Measurements from ENCODE around the gene RPS26. TPM values are rescaled to one million over a fixed set of nuclear protein-coding genes. Genes with fewer than 3 reads are reported as not detected.

Gene RPS26
- total RNA-seq, 1 donor from 2014 or later: 15.8 TPM

DNA sequence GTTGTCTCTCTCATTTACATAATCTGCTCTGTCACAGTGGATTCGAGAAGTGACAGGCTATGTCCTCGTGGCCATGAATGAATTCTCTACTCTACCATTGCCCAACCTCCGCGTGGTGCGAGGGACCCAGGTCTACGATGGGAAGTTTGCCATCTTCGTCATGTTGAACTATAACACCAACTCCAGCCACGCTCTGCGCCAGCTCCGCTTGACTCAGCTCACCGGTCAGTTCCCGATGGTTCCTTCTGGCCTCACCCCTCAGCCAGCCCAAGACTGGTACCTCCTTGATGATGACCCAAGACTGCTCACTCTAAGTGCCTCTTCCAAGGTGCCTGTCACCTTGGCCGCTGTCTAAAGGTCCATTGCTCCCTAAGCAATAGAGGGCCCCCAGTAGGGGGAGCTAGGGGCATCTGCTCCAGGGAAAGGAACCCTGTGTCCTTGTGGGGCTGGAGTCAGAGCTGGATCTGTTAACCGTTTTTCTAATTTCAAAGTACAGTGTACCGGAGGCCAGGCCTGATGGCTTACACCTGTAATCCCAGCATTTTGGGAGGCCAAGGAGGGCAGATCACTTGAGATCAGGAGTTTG is 43.3 kb downstream of the RPS26 start:
- H3K27me3 Mint-ChIP-seq (ENCODE audit: low read depth): peaks cover 3% of the 10 kb centered on the region
- no peak overlapping the region for H3K27ac Mint-ChIP-seq (ENCODE audit: unreplicated experiment)
- DNase-seq (ENCODE audit: low spot score): no peak
- TF ChIP-seq, protein P1, sequence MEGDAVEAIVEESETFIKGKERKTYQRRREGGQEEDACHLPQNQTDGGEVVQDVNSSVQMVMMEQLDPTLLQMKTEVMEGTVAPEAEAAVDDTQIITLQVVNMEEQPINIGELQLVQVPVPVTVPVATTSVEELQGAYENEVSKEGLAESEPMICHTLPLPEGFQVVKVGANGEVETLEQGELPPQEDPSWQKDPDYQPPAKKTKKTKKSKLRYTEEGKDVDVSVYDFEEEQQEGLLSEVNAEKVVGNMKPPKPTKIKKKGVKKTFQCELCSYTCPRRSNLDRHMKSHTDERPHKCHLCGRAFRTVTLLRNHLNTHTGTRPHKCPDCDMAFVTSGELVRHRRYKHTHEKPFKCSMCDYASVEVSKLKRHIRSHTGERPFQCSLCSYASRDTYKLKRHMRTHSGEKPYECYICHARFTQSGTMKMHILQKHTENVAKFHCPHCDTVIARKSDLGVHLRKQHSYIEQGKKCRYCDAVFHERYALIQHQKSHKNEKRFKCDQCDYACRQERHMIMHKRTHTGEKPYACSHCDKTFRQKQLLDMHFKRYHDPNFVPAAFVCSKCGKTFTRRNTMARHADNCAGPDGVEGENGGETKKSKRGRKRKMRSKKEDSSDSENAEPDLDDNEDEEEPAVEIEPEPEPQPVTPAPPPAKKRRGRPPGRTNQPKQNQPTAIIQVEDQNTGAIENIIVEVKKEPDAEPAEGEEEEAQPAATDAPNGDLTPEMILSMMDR (IDR thresholded peaks at IDR 0.05): peak; percentile 39
- no peak overlapping the region for H3K4me3 Mint-ChIP-seq (ENCODE audit: unreplicated experiment)
- H3K9me3 Mint-ChIP-seq (ENCODE audit: low read depth): no peaks in the 10 kb centered on the region
- H3K36me3 Mint-ChIP-seq (ENCODE audit: low read depth): no peaks in the 10 kb centered on the region
- H3K4me1 Mint-ChIP-seq (ENCODE audit: low read depth): no peaks in the 10 kb centered on the region

DNA sequence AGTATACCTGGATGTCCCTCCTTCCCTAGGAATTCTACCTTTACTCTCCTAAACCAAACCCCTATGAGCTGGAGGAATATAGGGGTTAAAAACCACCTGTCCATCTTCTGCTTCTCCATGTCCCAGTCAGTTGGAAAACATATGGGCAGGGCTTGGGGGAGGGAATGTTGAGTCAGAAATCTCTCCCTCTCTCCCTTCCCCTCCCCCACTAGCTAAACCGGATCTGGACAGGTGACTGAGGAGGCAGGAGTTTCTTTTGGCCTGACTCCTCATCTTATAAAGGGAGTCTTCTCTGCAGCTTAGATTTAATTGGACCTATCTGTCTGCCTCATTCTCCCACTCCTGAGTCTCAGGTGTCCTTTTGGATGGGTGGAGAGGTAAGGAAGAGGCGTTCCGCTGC is 44.4 kb downstream of the RPS26 start:
- Mint-ChIP-seq H3K4me3 (ENCODE audit: unreplicated experiment) (no peak overlapping the region), H3K4me1 (ENCODE audit: low read depth) (no peaks in the 10 kb centered on the region), H3K9me3 (ENCODE audit: low read depth) (no peaks in the 10 kb centered on the region), H3K27ac (ENCODE audit: unreplicated experiment) (no peak overlapping the region), H3K36me3 (ENCODE audit: low read depth) (no peaks in the 10 kb centered on the region), H3K27me3 (ENCODE audit: low read depth) (peaks cover 1% of the 10 kb centered on the region)
- TF ChIP-seq, protein P1 (IDR thresholded peaks at IDR 0.05): no peak
- DNase-seq (ENCODE audit: low spot score): no peak

DNA sequence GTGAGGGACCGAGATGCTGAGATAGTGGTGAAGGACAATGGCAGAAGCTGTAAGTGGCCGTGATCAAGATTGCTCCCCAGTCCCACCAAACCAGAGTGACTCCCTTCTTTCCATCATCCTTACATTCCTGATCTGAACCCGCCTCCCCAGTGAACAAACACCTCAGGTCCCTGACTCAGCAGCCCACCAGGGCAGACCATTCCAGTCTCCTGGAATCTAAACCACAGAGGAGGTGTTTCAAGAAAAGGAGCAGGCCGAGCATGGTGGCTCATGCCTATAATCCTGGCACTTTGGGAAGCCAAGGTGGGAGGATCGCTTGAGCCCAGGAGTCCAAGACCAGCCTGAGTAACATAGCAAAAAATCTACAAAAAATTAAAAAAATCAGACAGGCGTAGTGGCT is 44.9 kb downstream of the RPS26 start:
- no peaks in the 10 kb centered on the region for H3K36me3 Mint-ChIP-seq (ENCODE audit: low read depth)
- peaks cover 1% of the 10 kb centered on the region for H3K27me3 Mint-ChIP-seq (ENCODE audit: low read depth)

DNA sequence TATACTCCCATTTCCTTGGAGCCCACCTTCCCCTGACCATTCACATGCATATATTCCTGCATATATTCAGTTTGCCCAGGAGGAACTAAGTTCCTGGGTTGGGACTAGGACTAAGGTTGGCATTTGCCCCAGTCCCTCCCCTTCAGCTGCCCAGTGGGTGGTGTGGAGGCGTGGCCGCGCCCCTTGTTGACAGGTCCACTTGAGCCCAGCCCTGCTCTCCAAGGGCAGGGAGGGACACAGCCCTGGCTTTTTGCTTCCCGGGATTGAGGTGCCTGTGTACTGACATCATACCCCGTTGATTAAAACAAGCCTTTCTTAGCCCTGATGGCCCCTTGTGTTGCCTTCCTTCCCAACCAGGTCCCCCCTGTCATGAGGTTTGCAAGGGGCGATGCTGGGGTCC is 45.5 kb downstream of the RPS26 start:
- Mint-ChIP-seq H3K36me3 (ENCODE audit: low read depth) (no peaks in the 10 kb centered on the region), H3K4me1 (ENCODE audit: low read depth) (no peaks in the 10 kb centered on the region), H3K27ac (ENCODE audit: unreplicated experiment) (no peak overlapping the region), H3K27me3 (ENCODE audit: low read depth) (no peaks in the 10 kb centered on the region), H3K4me3 (ENCODE audit: unreplicated experiment) (no peak overlapping the region), H3K9me3 (ENCODE audit: low read depth) (no peaks in the 10 kb centered on the region)
- no peak for DNase-seq (ENCODE audit: low spot score)
- TF ChIP-seq, protein P1 (IDR thresholded peaks at IDR 0.05): no peak

More for the DNA sequence above, 44.9 kb downstream of the RPS26 start:
- Mint-ChIP-seq H3K4me3 (ENCODE audit: unreplicated experiment) (no peak overlapping the region), H3K9me3 (ENCODE audit: low read depth) (no peaks in the 10 kb centered on the region), H3K27ac (ENCODE audit: unreplicated experiment) (no peak overlapping the region), H3K4me1 (ENCODE audit: low read depth) (no peaks in the 10 kb centered on the region)
- TF ChIP-seq, protein P1 (IDR thresholded peaks at IDR 0.05): no peak
- no peak for DNase-seq (ENCODE audit: low spot score)

Other genes with a start within 250 kb of the RPS26 start
- 54.0 to 58.8 TPM (median 58.7 TPM) in 3 replicates for gene SARNP, start 224.2 kb upstream of the RPS26 start, total RNA-seq
- gene ORMDL2, start 223.9 kb upstream of the RPS26 start, total RNA-seq: 31.4 to 32.9 TPM (median 32.1 TPM) in 3 replicates
- 28.3 to 34.3 TPM (median 29.5 TPM) in 3 replicates for gene DNAJC14, start 212.3 kb upstream of the RPS26 start, total RNA-seq
- 12.9 to 17.8 TPM (median 16.1 TPM) in 3 replicates for gene MMP19, start 199.0 kb upstream of the RPS26 start, total RNA-seq
- 17.3 to 26.4 TPM (median 19.0 TPM) in 3 replicates for gene PYM1, start 114.0 kb upstream of the RPS26 start, total RNA-seq
- gene DGKA, start 110.8 kb upstream of the RPS26 start, total RNA-seq: 65.8 to 118 TPM (median 66.4 TPM) in 3 replicates
- 0.45 to 1.1 TPM (median 0.82 TPM) in 3 replicates for gene PMEL, start 75.9 kb upstream of the RPS26 start, total RNA-seq
- gene CDK2, start 75.1 kb upstream of the RPS26 start, total RNA-seq: 25.5 to 41.4 TPM (median 26.1 TPM) in 3 replicates
- gene RAB5B, start 67.8 kb upstream of the RPS26 start, total RNA-seq: 105 TPM in 3 replicates
- 11.4 to 18.2 TPM (median 13.9 TPM) in 3 replicates for gene SUOX, start 44.6 kb upstream of the RPS26 start, total RNA-seq
- 5.3 to 6.1 TPM (median 5.7 TPM) in 3 replicates for gene IKZF4, start 20.9 kb upstream of the RPS26 start, total RNA-seq
- gene ERBB3, start 38.2 kb downstream of the RPS26 start, total RNA-seq: 0.52 to 1.7 TPM (median 1.4 TPM) in 3 replicates
- 59.8 to 87.1 TPM (median 65.1 TPM) in 3 replicates for gene PA2G4, start 62.6 kb downstream of the RPS26 start, total RNA-seq
- gene RPL41, start 74.7 kb downstream of the RPS26 start, total RNA-seq: 2,552 to 3,030 TPM (median 2,631 TPM) in 3 replicates
- gene ZC3H10, start 76.3 kb downstream of the RPS26 start, total RNA-seq: 5.0 to 11.2 TPM (median 8.0 TPM) in 3 replicates
- 127 to 155 TPM (median 144 TPM) in 3 replicates for gene ESYT1, start 86.3 kb downstream of the RPS26 start, total RNA-seq
- gene MYL6B, start 110.7 kb downstream of the RPS26 start, total RNA-seq: 70.5 to 79.7 TPM (median 75.2 TPM) in 3 replicates
- gene MYL6, start 116.4 kb downstream of the RPS26 start, total RNA-seq: 1,367 to 2,282 TPM (median 2,236 TPM) in 3 replicates
- gene SMARCC2, start 147.6 kb downstream of the RPS26 start, total RNA-seq: 50.4 to 96.7 TPM (median 57.4 TPM) in 3 replicates
- 59.2 to 103 TPM (median 99.7 TPM) in 3 replicates for gene RNF41, start 180.0 kb downstream of the RPS26 start, total RNA-seq
- gene NABP2, start 182.4 kb downstream of the RPS26 start, total RNA-seq: 36.6 to 50.7 TPM (median 38.7 TPM) in 3 replicates
- gene SLC39A5, start 188.1 kb downstream of the RPS26 start, total RNA-seq: 0.41 to 0.68 TPM (median 0.47 TPM) in 3 replicates
- 99.9 to 113 TPM (median 106 TPM) in 3 replicates for gene ANKRD52, start 216.5 kb downstream of the RPS26 start, total RNA-seq
- gene COQ10A, start 225.0 kb downstream of the RPS26 start, total RNA-seq: 9.0 to 15.6 TPM (median 9.8 TPM) in 3 replicates

Data from chondrocyte (in vitro differentiated cells).